GM18508 (cell line): ENCODE data around the gene CEP135.
"Not testable (repeated sequence)": the region's sequence is repeated elsewhere in the genome, so short reads cannot be mapped to it uniquely, and the experiment has no call there.

ENCODE experiments used
- ATAC-seq: cut with Tn5 transposase; IDR thresholded peaks from one replicate; pipeline ENCODE4 v1.9.1; 2021; ENCODE audit warnings: moderate number of reproducible peaks; ENCODE audit not compliant: insufficient read depth, unreplicated experiment

CEP135 gene

GRCh38 chr4:56062526-56063145 lies 113.9 kb downstream of the CEP135 start:
- no peak for ATAC-seq

GRCh38 chr4:56066493-56066892 lies 117.7 kb downstream of the CEP135 start:
- no peak for ATAC-seq

GRCh38 chr4:56067826-56068225 lies 119.1 kb downstream of the CEP135 start:
- ATAC-seq, result no peak

GRCh38 chr4:56072730-56073129 lies 124.0 kb downstream of the CEP135 start:
- ATAC-seq, result not testable (repeated sequence)

GRCh38 chr4:56077676-56078075 lies 128.9 kb downstream of the CEP135 start:
- no peak for ATAC-seq

- no peak for ATAC-seq
Measured at GRCh38 chr4:56078866-56079265, 130.1 kb downstream of the CEP135 start.

GRCh38 chr4:56080384-56080783 lies 131.6 kb downstream of the CEP135 start:
- ATAC-seq, result no peak

GRCh38 chr4:56082829-56083228 lies 134.1 kb downstream of the CEP135 start:
- ATAC-seq, result no peak
